Central memory CD8-positive, alpha-beta T cell (primary cell): ENCODE results near the gene CTXN1.

ENCODE experiments used
- ATAC-seq: fragments of 150-1000 bp; cut with Tn5 transposase; replicated peaks from 2 replicates; pipeline ENCODE4 v1.10.0; 2022; ENCODE audit warnings: mild to moderate bottlenecking, moderate FRiP score, moderate number of reproducible peaks; ENCODE audit not compliant: poor library complexity, severe bottlenecking; ENCODE audit errors: extremely low read depth
- DNase-seq, 2 donors: peaks; one replicate each; pipeline ENCODE4 v3.0.0; 2021; ENCODE audit warnings: low spot score in 2 of 2
- H3K27ac Mint-ChIP-seq: one replicate; pipeline ENCODE4 v1.8.0; 2022; ENCODE audit warnings: low read depth, mild to moderate bottlenecking, moderate library complexity, mixed read lengths
- H3K27me3 Mint-ChIP-seq: one replicate; pipeline ENCODE4 v1.8.0; 2022; ENCODE audit warnings: mixed read lengths
- H3K36me3 Mint-ChIP-seq: one replicate; pipeline ENCODE4 v1.8.0; 2022; ENCODE audit warnings: mild to moderate bottlenecking, moderate library complexity, mixed read lengths; ENCODE audit not compliant: insufficient read depth
- H3K4me1 Mint-ChIP-seq: one replicate; pipeline ENCODE4 v1.8.0; 2022; ENCODE audit warnings: mixed read lengths
- H3K4me3 Mint-ChIP-seq: one replicate; pipeline ENCODE4 v1.8.0; 2022; ENCODE audit warnings: mild to moderate bottlenecking, moderate library complexity, mixed read lengths
- H3K9me3 Mint-ChIP-seq: one replicate; pipeline ENCODE4 v1.8.0; 2022; ENCODE audit warnings: mixed read lengths

CTXN1 gene

GRCh38 chr19:7927605-7928333, 1.8 kb upstream of the CTXN1 start:
- Mint-ChIP-seq H3K27me3 (no peaks in the 10 kb centered on the region), H3K9me3 (no peaks in the 10 kb centered on the region)
- no peak for ATAC-seq

GRCh38 chr19:7926727-7927604, 1.0 kb upstream of the CTXN1 start:
- Mint-ChIP-seq H3K4me3 (peak overlapping the region; percentile 68), H3K27me3 (no peaks in the 10 kb centered on the region), H3K36me3 (peaks cover 26% of the 10 kb centered on the region), H3K4me1 (peaks cover 16% of the 10 kb centered on the region), H3K27ac (peak overlapping the region; percentile 32), H3K9me3 (no peaks in the 10 kb centered on the region)
- DNase-seq (no peak), ATAC-seq (no peak)

More at GRCh38 chr19:7927605-7928333, 1.8 kb upstream of the CTXN1 start:
- DNase-seq: no peak
- H3K27ac Mint-ChIP-seq: no peak overlapping the region
- H3K4me1 Mint-ChIP-seq: peaks cover 16% of the 10 kb centered on the region
- H3K4me3 Mint-ChIP-seq: peak overlapping the region; percentile 40
- H3K36me3 Mint-ChIP-seq: peaks cover 24% of the 10 kb centered on the region

- H3K27ac Mint-ChIP-seq: peak overlapping the region; percentile 64
- peak; percentile 25 for ATAC-seq
- H3K36me3 Mint-ChIP-seq: peaks cover 25% of the 10 kb centered on the region
- peaks cover 25% of the 10 kb centered on the region for H3K4me1 Mint-ChIP-seq
- no peaks in the 10 kb centered on the region for H3K9me3 Mint-ChIP-seq
- H3K4me3 Mint-ChIP-seq: peak overlapping the region; percentile 65
- H3K27me3 Mint-ChIP-seq: no peaks in the 10 kb centered on the region
- peak; percentile 65 to 74 for DNase-seq
These were observed 624 bp downstream of the CTXN1 start for GRCh38 chr19:7925171-7925851.

- ATAC-seq (no peak), DNase-seq (no peak)
- H3K27ac Mint-ChIP-seq: peak overlapping the region; percentile 64
- peaks cover 4% of the 10 kb centered on the region for H3K27me3 Mint-ChIP-seq
- H3K9me3 Mint-ChIP-seq: no peaks in the 10 kb centered on the region
- peaks cover 31% of the 10 kb centered on the region for H3K36me3 Mint-ChIP-seq
- H3K4me3 Mint-ChIP-seq: peak overlapping the region; percentile 65
- H3K4me1 Mint-ChIP-seq: peaks cover 31% of the 10 kb centered on the region
These were observed 1.2 kb downstream of the CTXN1 start for GRCh38 chr19:7924651-7925170.

GRCh38 chr19:7924241-7924640, 1.7 kb downstream of the CTXN1 start:
- ATAC-seq: no peak
- no peak for DNase-seq
- Mint-ChIP-seq H3K4me1 (peaks cover 31% of the 10 kb centered on the region), H3K4me3 (peak overlapping the region; percentile 65), H3K27me3 (peaks cover 9% of the 10 kb centered on the region), H3K27ac (no peak overlapping the region), H3K9me3 (no peaks in the 10 kb centered on the region), H3K36me3 (peaks cover 32% of the 10 kb centered on the region)

GRCh38 chr19:7923295-7924191, 2.4 kb downstream of the CTXN1 start:
- peak overlapping the region; percentile 71 for H3K27ac Mint-ChIP-seq
- ATAC-seq (no peak), DNase-seq (no peak)
- H3K36me3 Mint-ChIP-seq: peaks cover 27% of the 10 kb centered on the region
- H3K4me3 Mint-ChIP-seq: peak overlapping the region; percentile 65
- H3K4me1 Mint-ChIP-seq: peaks cover 25% of the 10 kb centered on the region
- H3K27me3 Mint-ChIP-seq: peaks cover 10% of the 10 kb centered on the region
- no peaks in the 10 kb centered on the region for H3K9me3 Mint-ChIP-seq

- peak overlapping the region; percentile 71 for H3K27ac Mint-ChIP-seq
- peaks cover 28% of the 10 kb centered on the region for H3K36me3 Mint-ChIP-seq
- ATAC-seq (no peak), DNase-seq (no peak)
- H3K4me3 Mint-ChIP-seq: peak overlapping the region; percentile 25
- H3K27me3 Mint-ChIP-seq: peaks cover 10% of the 10 kb centered on the region
- peaks cover 28% of the 10 kb centered on the region for H3K4me1 Mint-ChIP-seq
- no peaks in the 10 kb centered on the region for H3K9me3 Mint-ChIP-seq
These were observed 3.1 kb downstream of the CTXN1 start for GRCh38 chr19:7922836-7923195.

- no peaks in the 10 kb centered on the region for H3K9me3 Mint-ChIP-seq
- H3K27me3 Mint-ChIP-seq: peaks cover 10% of the 10 kb centered on the region
- H3K27ac Mint-ChIP-seq: no peak overlapping the region
- H3K4me3 Mint-ChIP-seq: peak overlapping the region; percentile 40
- H3K4me1 Mint-ChIP-seq: peaks cover 31% of the 10 kb centered on the region
- no peak for DNase-seq
- ATAC-seq: no peak
- peaks cover 28% of the 10 kb centered on the region for H3K36me3 Mint-ChIP-seq
These were observed 3.7 kb downstream of the CTXN1 start for GRCh38 chr19:7921967-7922835.

- H3K4me3 Mint-ChIP-seq: peak overlapping the region; percentile 72
These were observed 4.5 kb downstream of the CTXN1 start for GRCh38 chr19:7921302-7921966.

GRCh38 chr19:7920519-7921301, 5.2 kb downstream of the CTXN1 start:
- Mint-ChIP-seq H3K36me3 (peaks cover 26% of the 10 kb centered on the region), H3K4me1 (peaks cover 33% of the 10 kb centered on the region), H3K27ac (peak overlapping the region; percentile 86), H3K27me3 (peaks cover 12% of the 10 kb centered on the region), H3K4me3 (peak overlapping the region; percentile 72), H3K9me3 (no peaks in the 10 kb centered on the region)
- ATAC-seq (peak; percentile 52), DNase-seq (peak; percentile 93 to 95)

More at GRCh38 chr19:7921302-7921966, 4.5 kb downstream of the CTXN1 start:
- H3K9me3 Mint-ChIP-seq: no peaks in the 10 kb centered on the region
- H3K27me3 Mint-ChIP-seq: peaks cover 10% of the 10 kb centered on the region
- peak overlapping the region; percentile 86 for H3K27ac Mint-ChIP-seq
- DNase-seq (no peak), ATAC-seq (no peak)
- H3K4me1 Mint-ChIP-seq: peaks cover 31% of the 10 kb centered on the region
- peaks cover 28% of the 10 kb centered on the region for H3K36me3 Mint-ChIP-seq
